A673 (cell line): ENCODE results near the gene EPHA5. TPM values are rescaled to one million over a fixed set of nuclear protein-coding genes. Genes with fewer than 3 reads are reported as not detected.
"Not testable (repeated sequence)": the region's sequence is repeated elsewhere in the genome, so short reads cannot be mapped to it uniquely, and the experiment has no call there.

Experiments used
- BruUV-seq: library from RNA; stranded (reverse); fragments of 400-500 nt; replicated peaks from 2 replicates; lab custom pipeline; 2021; lab: Mats Ljungman, UMichigan
- CTCF ChIA-PET: fragments of 300-600 bp; sonication (Branson Sonifier 250); formaldehyde crosslinking; loops from one replicate; lab custom pipeline; 2022; ENCODE audit warnings: antibody characterized with exemption; lab: Charles Lee
- POLR2A ChIA-PET: fragments of 300-600 bp; sonication (Branson Sonifier 250); formaldehyde crosslinking; loops from one replicate; lab custom pipeline; 2022; ENCODE audit warnings: antibody characterized with exemption; ENCODE audit not compliant: low non-redundant PET; lab: Charles Lee
- DNase-seq: peaks from one replicate; pipeline ENCODE4 v3.0.0-alpha.2; 2015; ENCODE audit warnings: low spot score
- H3K27ac ChIP-seq: fragments of 200-600 bp; sonication (generic); 2 replicates; pipeline ENCODE4 v1.5.1; 2016; ENCODE audit warnings: mixed run types, low read depth, mild to moderate bottlenecking, mixed read lengths, antibody characterized with exemption, low read length; ENCODE audit not compliant: poor library complexity, severe bottlenecking
- H3K27me3 ChIP-seq: fragments of 200-600 bp; sonication (generic); replicated peaks from 2 replicates; pipeline ENCODE4 v1.6.1; 2017; ENCODE audit warnings: mixed run types, low read depth, mild to moderate bottlenecking, mixed read lengths, antibody characterized with exemption, low read length; ENCODE audit not compliant: insufficient read depth, poor library complexity
- H3K36me3 ChIP-seq: fragments of 200-600 bp; sonication (generic); 2 replicates; pipeline ENCODE4 v1.6.1; 2016; ENCODE audit warnings: mixed run types, mild to moderate bottlenecking, mixed read lengths, antibody characterized with exemption, low read length; ENCODE audit not compliant: insufficient read depth, poor library complexity, severe bottlenecking
- H3K4me1 ChIP-seq: fragments of 200-600 bp; sonication (generic); 2 replicates; pipeline ENCODE4 v1.6.1; 2017; ENCODE audit warnings: mixed run types, mild to moderate bottlenecking, mixed read lengths, antibody characterized with exemption, low read length; ENCODE audit not compliant: insufficient read depth, poor library complexity, severe bottlenecking
- H3K4me3 ChIP-seq: fragments of 200-600 bp; sonication (generic); 2 replicates; pipeline ENCODE4 v1.5.1; 2016; ENCODE audit warnings: low read depth, mixed run types, mild to moderate bottlenecking, mixed read lengths, low read length; ENCODE audit not compliant: poor library complexity, severe bottlenecking
- H3K9me3 ChIP-seq: fragments of 200-600 bp; sonication (generic); 2 replicates; pipeline ENCODE4 v1.6.1; 2016; ENCODE audit warnings: mixed run types, low read depth, mild to moderate bottlenecking, mixed read lengths, antibody characterized with exemption, low read length; ENCODE audit not compliant: poor library complexity, severe bottlenecking
- EZH2 ChIP-seq: fragments of 200-600 bp; sonication (generic); IDR thresholded peaks from 2 replicates; pipeline ENCODE4 v1.6.1; 2017; ENCODE audit warnings: borderline replicate concordance, low read depth, mild to moderate bottlenecking, mixed read lengths, antibody characterized with exemption, low read length; ENCODE audit not compliant: poor library complexity, severe bottlenecking
- intact Hi-C: fragments of 100-400 bp; cut with micrococcal nuclease; formaldehyde crosslinking; loops from one replicate; pipeline ENCODE4 v1.10.0; 2022; ENCODE audit not compliant: unreplicated experiment
- total RNA-seq: library from RNA; stranded (reverse); gene quantifications from 2 replicates; pipeline ENCODE4 v1.2.3, GENCODE V29; 2021
- TF ChIP-seq, protein P1 (sequence below): fragments of 300-800, 200-600 bp; sonication (generic); conservative IDR thresholded peaks from 2 replicates; pipeline ENCODE4 v1.5.1; 2017; ENCODE audit warnings: low read depth, mild to moderate bottlenecking, antibody characterized with exemption, low read length, moderate library complexity, mixed read lengths

The EPHA5 gene
- total RNA-seq, 1 experiment from 2014 or later = 6.0 TPM

DNA sequence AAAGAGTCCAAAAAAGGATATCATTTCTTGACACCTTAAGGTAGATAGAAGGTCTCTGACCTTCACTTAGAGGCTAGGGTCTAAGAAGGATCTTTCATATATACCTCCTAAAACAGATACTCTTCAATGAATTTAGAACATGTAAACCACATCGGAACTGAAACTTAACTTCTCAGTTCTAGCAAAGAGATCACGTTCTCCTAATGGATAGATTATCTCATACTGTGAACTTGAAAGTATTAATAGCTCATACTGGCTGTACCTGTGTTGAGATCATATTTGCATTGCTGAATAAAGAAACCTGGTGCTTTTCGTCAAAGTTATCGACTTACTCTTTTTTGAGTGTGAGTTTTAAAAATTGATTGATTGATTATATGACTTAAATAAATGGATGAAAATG is 353.8 kb downstream of the EPHA5 start:
- Histone ChIP-seq H3K4me3 (no peak overlapping the region), H3K27ac (no peak overlapping the region), H3K4me1 (no peaks in the 10 kb centered on the region), H3K9me3 (no peaks in the 10 kb centered on the region), H3K36me3 (no peaks in the 10 kb centered on the region), H3K27me3 (no peaks in the 10 kb centered on the region)
- TF ChIP-seq, protein P1, sequence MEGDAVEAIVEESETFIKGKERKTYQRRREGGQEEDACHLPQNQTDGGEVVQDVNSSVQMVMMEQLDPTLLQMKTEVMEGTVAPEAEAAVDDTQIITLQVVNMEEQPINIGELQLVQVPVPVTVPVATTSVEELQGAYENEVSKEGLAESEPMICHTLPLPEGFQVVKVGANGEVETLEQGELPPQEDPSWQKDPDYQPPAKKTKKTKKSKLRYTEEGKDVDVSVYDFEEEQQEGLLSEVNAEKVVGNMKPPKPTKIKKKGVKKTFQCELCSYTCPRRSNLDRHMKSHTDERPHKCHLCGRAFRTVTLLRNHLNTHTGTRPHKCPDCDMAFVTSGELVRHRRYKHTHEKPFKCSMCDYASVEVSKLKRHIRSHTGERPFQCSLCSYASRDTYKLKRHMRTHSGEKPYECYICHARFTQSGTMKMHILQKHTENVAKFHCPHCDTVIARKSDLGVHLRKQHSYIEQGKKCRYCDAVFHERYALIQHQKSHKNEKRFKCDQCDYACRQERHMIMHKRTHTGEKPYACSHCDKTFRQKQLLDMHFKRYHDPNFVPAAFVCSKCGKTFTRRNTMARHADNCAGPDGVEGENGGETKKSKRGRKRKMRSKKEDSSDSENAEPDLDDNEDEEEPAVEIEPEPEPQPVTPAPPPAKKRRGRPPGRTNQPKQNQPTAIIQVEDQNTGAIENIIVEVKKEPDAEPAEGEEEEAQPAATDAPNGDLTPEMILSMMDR = no peak
- no peak for TF ChIP-seq EZH2
- ChIA-PET CTCF (no interaction called here), POLR2A (no interaction called here)
- intact Hi-C loops = no loop called here
- no peak for DNase-seq
- no TSS peak for BruUV-seq

DNA sequence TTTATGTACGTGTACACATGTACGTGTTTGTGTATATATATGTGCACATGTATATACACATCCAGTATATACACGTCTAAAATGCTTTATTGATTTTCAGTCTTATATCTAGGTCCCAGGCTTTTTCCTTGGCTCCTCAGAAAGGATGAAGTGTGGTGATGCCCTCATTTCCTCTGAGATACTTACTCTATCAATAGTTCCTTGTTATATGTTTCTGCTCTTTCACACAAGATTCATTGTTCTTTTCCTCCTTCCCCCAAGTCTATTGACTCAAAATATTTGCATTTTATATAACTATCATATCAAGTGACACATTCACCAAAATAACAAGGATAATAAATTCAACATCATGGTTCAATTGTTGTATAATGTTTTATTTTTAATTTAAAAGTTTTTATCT is 359.2 kb downstream of the EPHA5 start:
- POLR2A ChIA-PET = no interaction called here
- Histone ChIP-seq H3K4me1 (no peaks in the 10 kb centered on the region), H3K4me3 (no peak overlapping the region), H3K36me3 (no peaks in the 10 kb centered on the region), H3K9me3 (no peaks in the 10 kb centered on the region), H3K27me3 (no peaks in the 10 kb centered on the region), H3K27ac (no peak overlapping the region)
- CTCF ChIA-PET = no interaction called here
- DNase-seq = no peak
- intact Hi-C loops = no loop called here
- no peak for TF ChIP-seq EZH2
- no TSS peak for BruUV-seq

GRCh38 chr4:65310586-65310985 is 359.7 kb downstream of the EPHA5 start:
- Histone ChIP-seq H3K4me3 (no peak overlapping the region), H3K27me3 (no peaks in the 10 kb centered on the region), H3K9me3 (no peaks in the 10 kb centered on the region), H3K4me1 (no peaks in the 10 kb centered on the region), H3K27ac (no peak overlapping the region), H3K36me3 (no peaks in the 10 kb centered on the region)
- ChIA-PET POLR2A (no interaction called here), CTCF (no interaction called here)
- TF ChIP-seq EZH2 = no peak
- TF ChIP-seq, protein P1 = no peak
- no TSS peak for BruUV-seq
- intact Hi-C loops = no loop called here
- DNase-seq = no peak

- intact Hi-C loops, H3K36me3 ChIP-seq, POLR2A ChIA-PET: not testable (repeated sequence)
Observed at GRCh38 chr4:65308626-65309025, 361.7 kb downstream of the EPHA5 start.

More at GRCh38 chr4:65308626-65309025, 361.7 kb downstream of the EPHA5 start:
- H3K27me3 ChIP-seq, H3K27ac ChIP-seq, CTCF ChIA-PET, H3K9me3 ChIP-seq, H3K4me1 ChIP-seq, H3K4me3 ChIP-seq, BruUV-seq, DNase-seq: not testable (repeated sequence)
